Measurements from ENCODE around the gene CIRBP. TPM values are rescaled to one million over a fixed set of nuclear protein-coding genes. Genes with fewer than 3 reads are reported as not detected.

The CIRBP gene
- total RNA-seq, 1 donor from 2014 or later = 403 TPM

GRCh38 chr19:1280636-1281568 lies 11.8 kb downstream of the CIRBP start:
- no peak for DNase-seq (ENCODE audit: low read depth)
- Histone ChIP-seq H3K4me3 (ENCODE audit: low read depth, low read length) (no peak overlapping the region), H3K27me3 (ENCODE audit: control insufficient read depth, insufficient read depth, low read length) (peaks cover 28% of the 10 kb centered on the region), H3K36me3 (ENCODE audit: control insufficient read depth, insufficient read depth, low read length) (no peaks in the 10 kb centered on the region)
- no peak for TF ChIP-seq CTCF (IDR thresholded peaks at IDR 0.05; ENCODE audit: insufficient read depth, low read length, poor library complexity, severe bottlenecking)

GRCh38 chr19:1281569-1282287 lies 12.6 kb downstream of the CIRBP start:
- no peak for DNase-seq (ENCODE audit: low read depth)
- no peak overlapping the region for H3K4me3 ChIP-seq (ENCODE audit: low read depth, low read length)
- no peaks in the 10 kb centered on the region for H3K36me3 ChIP-seq (ENCODE audit: control insufficient read depth, insufficient read depth, low read length)
- peaks cover 33% of the 10 kb centered on the region for H3K27me3 ChIP-seq (ENCODE audit: control insufficient read depth, insufficient read depth, low read length)
- TF ChIP-seq CTCF (IDR thresholded peaks at IDR 0.05; ENCODE audit: insufficient read depth, low read length, poor library complexity, severe bottlenecking) = no peak

DNA sequence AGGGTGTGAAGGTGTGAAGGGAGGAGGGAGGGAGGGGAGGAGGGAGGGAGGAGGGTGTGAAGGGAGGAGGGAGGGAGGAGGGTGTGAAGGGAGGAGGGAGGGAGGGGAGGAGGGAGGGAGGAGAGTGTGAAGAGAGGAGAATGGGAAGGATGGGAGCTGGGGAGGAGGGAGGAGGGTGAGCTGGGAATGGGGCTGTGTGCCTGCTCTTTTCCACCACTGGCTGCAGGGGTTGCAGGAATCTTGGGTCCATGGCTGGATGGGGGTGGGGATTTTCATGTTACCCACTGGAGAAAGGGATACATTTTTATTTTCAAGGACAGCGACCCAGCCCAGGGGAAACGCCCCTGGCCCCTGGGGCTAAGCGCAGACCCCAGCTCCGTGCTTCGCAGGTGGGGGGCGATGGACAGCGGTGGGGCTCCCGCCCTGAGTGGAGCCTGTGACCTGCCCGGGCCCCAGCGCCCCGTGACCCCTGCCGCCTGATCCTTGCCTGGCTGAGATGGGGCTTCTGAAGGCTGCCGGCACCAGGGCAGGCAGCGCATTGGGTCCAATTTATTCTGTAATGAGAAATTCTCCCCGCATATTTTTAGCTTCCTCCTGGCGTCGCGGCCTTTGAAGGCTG lies 13.6 kb downstream of the CIRBP start:
- no peak for DNase-seq (ENCODE audit: low read depth)
- Histone ChIP-seq H3K4me3 (ENCODE audit: low read depth, low read length) (no peak overlapping the region), H3K27me3 (ENCODE audit: control insufficient read depth, insufficient read depth, low read length) (peaks cover 42% of the 10 kb centered on the region), H3K36me3 (ENCODE audit: control insufficient read depth, insufficient read depth, low read length) (no peaks in the 10 kb centered on the region)
- no peak for TF ChIP-seq CTCF (IDR thresholded peaks at IDR 0.05; ENCODE audit: insufficient read depth, low read length, poor library complexity, severe bottlenecking)

GRCh38 chr19:1283207-1283916 lies 14.2 kb downstream of the CIRBP start:
- Histone ChIP-seq H3K27me3 (ENCODE audit: control insufficient read depth, insufficient read depth, low read length) (peaks cover 49% of the 10 kb centered on the region), H3K36me3 (ENCODE audit: control insufficient read depth, insufficient read depth, low read length) (no peaks in the 10 kb centered on the region), H3K4me3 (ENCODE audit: low read depth, low read length) (no peak overlapping the region)
- DNase-seq (ENCODE audit: low read depth) = no peak
- no peak for TF ChIP-seq CTCF (IDR thresholded peaks at IDR 0.05; ENCODE audit: insufficient read depth, low read length, poor library complexity, severe bottlenecking)

DNA sequence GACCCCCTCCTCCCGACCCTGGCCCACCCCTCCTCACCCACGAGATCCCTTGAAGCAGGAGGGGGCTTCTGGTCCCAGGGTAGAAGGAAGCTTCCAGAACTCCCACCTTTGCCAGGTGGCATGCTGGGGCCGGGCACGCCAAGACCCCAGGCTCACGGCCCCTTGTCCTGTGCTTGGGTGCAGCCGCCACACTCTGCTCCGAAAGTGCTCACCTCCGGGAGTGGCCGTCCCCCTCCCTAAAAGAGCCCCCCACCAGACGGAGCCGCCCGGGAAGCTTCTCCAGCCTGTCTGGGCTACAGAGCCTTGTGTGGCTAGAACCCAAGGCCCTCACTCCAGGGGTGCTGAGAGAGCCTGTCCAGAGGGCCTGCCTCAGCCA lies 14.8 kb downstream of the CIRBP start:
- H3K27me3 ChIP-seq (ENCODE audit: control insufficient read depth, insufficient read depth, low read length) = peaks cover 53% of the 10 kb centered on the region
- TF ChIP-seq CTCF (IDR thresholded peaks at IDR 0.05; ENCODE audit: insufficient read depth, low read length, poor library complexity, severe bottlenecking) = no peak
- no peak for DNase-seq (ENCODE audit: low read depth)
- H3K36me3 ChIP-seq (ENCODE audit: control insufficient read depth, insufficient read depth, low read length) = no peaks in the 10 kb centered on the region
- no peak overlapping the region for H3K4me3 ChIP-seq (ENCODE audit: low read depth, low read length)
